ENCODE measurements around the gene BEX5. TPM values are rescaled to one million over a fixed set of nuclear protein-coding genes. Genes with fewer than 3 reads are reported as not detected.
"Not testable (repeated sequence)": the region's sequence is repeated elsewhere in the genome, so short reads cannot be mapped to it uniquely, and the experiment has no call there.

Gene BEX5
- total RNA-seq: 10 to 100 TPM in 6 of 7 donors, 1 to 10 TPM in 1; 6.3 to 15.4 (median 12.7) TPM
- polyA plus RNA-seq: 10 to 100 TPM; 13.5 to 15.0 TPM
- long read RNA-seq, donor 1, partial matches to known transcripts: 0 of 6 reads
- long read RNA-seq, donor 1, other reads (novel, unspliced or antisense): 3 of 6 reads
- long read RNA-seq, donor 2: 0 reads
- long read RNA-seq, donor 3, partial matches to known transcripts: 1 of 3 reads
- long read RNA-seq, donor 3, other reads (novel, unspliced or antisense): 0 of 3 reads

GRCh38 chrX:102155806-102156179 is at the start of gene BEX5:
Gene BEX5, minus strand, starts transcription at chrX:102155977. Its CDS starts 1,712 bp downstream, at chrX:102154265.
- 19 to 32% (median 24%) methylated on average over 15 of the region's 15 CpGs for WGBS, 3 donors
- intact Hi-C loops (cut with DNase I): no loop called here
- Histone ChIP-seq H3K36me3 (no peaks in the 10 kb centered on the region), H3K27ac (peak within 1 kb of the TSS; percentile 62 to 65), H3K9me3 (no peaks in the 10 kb centered on the region), H3K4me3 (peak within 1 kb of the TSS; percentile 35), H3K4me1 (ENCODE audit: insufficient read depth) (no peaks in the 10 kb centered on the region), H3K27me3 (no peaks in the 10 kb centered on the region)
- TF ChIP-seq CTCF (IDR thresholded peaks at IDR 0.05) (no peak), POLR2A (IDR thresholded peaks at IDR 0.05) (peak; percentile 55), EP300 (IDR thresholded peaks at IDR 0.05) (no peak)
- DNase-seq: peak; percentile 65 to 70 (median 67)

GRCh38 chrX:102185967-102186720 is 30.4 kb upstream of the BEX5 start:
- no peak overlapping the region for H3K4me3 ChIP-seq
- intact Hi-C loops (cut with DNase I): no loop called here
- TF ChIP-seq EP300 (IDR thresholded peaks at IDR 0.05) (no peak), CTCF (IDR thresholded peaks at IDR 0.05) (no peak), POLR2A (IDR thresholded peaks at IDR 0.05) (no peak)
- 61 to 76% (median 62%) methylated on average over 7 of the region's 7 CpGs for WGBS, 3 donors
- no peak overlapping the region for H3K27ac ChIP-seq
- H3K36me3 ChIP-seq: no peaks in the 10 kb centered on the region
- DNase-seq: no peak
- H3K9me3 ChIP-seq: peaks cover 0 to 6% of the 10 kb centered on the region in 2 donors
- no peaks in the 10 kb centered on the region for H3K27me3 ChIP-seq
- H3K4me1 ChIP-seq (ENCODE audit: insufficient read depth): no peaks in the 10 kb centered on the region

- Histone ChIP-seq H3K36me3 (no peaks in the 10 kb centered on the region), H3K4me1 (ENCODE audit: insufficient read depth) (no peaks in the 10 kb centered on the region), H3K9me3 (no peaks in the 10 kb centered on the region), H3K27me3 (no peaks in the 10 kb centered on the region), H3K27ac (peak overlapping the region; percentile 62 to 65), H3K4me3 (peak overlapping the region; percentile 35)
- intact Hi-C loops (cut with DNase I): loop anchor here in 1 of 4 donors (5.0 kb wide), 1 partner anchor 357 kb away; no protein-coding TSS in a partner anchor
- TF ChIP-seq CTCF (IDR thresholded peaks at IDR 0.05) (no peak), EP300 (IDR thresholded peaks at IDR 0.05) (no peak)
- 35 to 46% (median 43%) methylated on average over 32 of the region's 32 CpGs for WGBS, 3 donors
- peak; percentile 26 to 43 (median 30) for DNase-seq
These were observed 624 bp downstream of the BEX5 start for GRCh38 chrX:102154900-102155805.

GRCh38 chrX:102154218-102154860 is 1.4 kb downstream of the BEX5 start:
- Histone ChIP-seq H3K36me3 (no peaks in the 10 kb centered on the region), H3K4me1 (ENCODE audit: insufficient read depth) (no peaks in the 10 kb centered on the region), H3K9me3 (no peaks in the 10 kb centered on the region), H3K27me3 (no peaks in the 10 kb centered on the region), H3K4me3 (no peak overlapping the region), H3K27ac (no peak overlapping the region)
- peak in 2 of 5 donors; percentile 9 to 37 for DNase-seq
- TF ChIP-seq CTCF (IDR thresholded peaks at IDR 0.05) (no peak), POLR2A (IDR thresholded peaks at IDR 0.05) (no peak), EP300 (IDR thresholded peaks at IDR 0.05) (no peak)
- intact Hi-C loops (cut with DNase I): loop anchor here in 1 of 4 donors (5.0 kb wide), 1 partner anchor 358 kb away; no protein-coding TSS in a partner anchor
- 21 to 24% (median 22%) methylated on average over 11 of the region's 11 CpGs for WGBS, 3 donors

GRCh38 chrX:102142274-102142673 is 13.5 kb downstream of the BEX5 start, which contains the start of gene TCEAL6:
Gene TCEAL6, minus strand, starts transcription at chrX:102142481.
- H3K36me3 ChIP-seq; H3K27me3 ChIP-seq; H3K4me1 ChIP-seq (ENCODE audit: insufficient read depth); H3K4me3 ChIP-seq; intact Hi-C loops (cut with DNase I); H3K27ac ChIP-seq; H3K9me3 ChIP-seq: not testable (repeated sequence)
- DNase-seq: peak in 2 of 5 donors; percentile 27 to 45
- 22 to 30% (median 27%) methylated on average over 17 to 23 of the region's 31 CpGs for WGBS, 3 donors

GRCh38 chrX:102141631-102142030 is 14.1 kb downstream of the BEX5 start:
- 41 to 48% (median 46%) methylated on average over 19 of the region's 19 CpGs for WGBS, 3 donors
- H3K9me3 ChIP-seq; DNase-seq; H3K27me3 ChIP-seq; H3K4me1 ChIP-seq (ENCODE audit: insufficient read depth); H3K36me3 ChIP-seq; H3K4me3 ChIP-seq; H3K27ac ChIP-seq; intact Hi-C loops (cut with DNase I): not testable (repeated sequence)
